Adrenal gland (tissue), 12 donors: Measurements from ENCODE around the gene CDK8. TPM values are rescaled to one million over a fixed set of nuclear protein-coding genes. Genes with fewer than 3 reads are reported as not detected.

Experiments used
- DNase-seq, 7 donors: peaks; one replicate each; pipeline ENCODE4 v3.0.0-alpha.2; 2019 to 2020
- H3K27ac ChIP-seq, 5 donors: fragments of 200-600 bp; sonication (generic) in 4 of 5; 1 replicate in 3 of 5; 2 replicates in 2 of 5; pipeline versions ENCODE4 v1.5.1 to v1.8.0; 2016 to 2020; ENCODE audit warnings: mild to moderate bottlenecking in 1 of 5
- H3K27me3 ChIP-seq: fragments of 200-600 bp; 2 replicates; pipeline ENCODE4 v1.8.0; 2021
- H3K36me3 ChIP-seq, 2 donors: fragments of 200-600 bp; replicated peaks in 1 of 2; 1 replicate in 1 of 2; 2 replicates in 1 of 2; pipeline versions ENCODE4 v1.5.1 to v1.8.0; 2018 to 2022
- H3K4me1 ChIP-seq, 2 donors: fragments of 200-600 bp; replicated peaks in 1 of 2; 1 replicate in 1 of 2; 2 replicates in 1 of 2; pipeline versions ENCODE4 v1.5.1 to v1.8.0; 2018 to 2021
- H3K4me3 ChIP-seq, 4 donors: fragments of 200-600 bp; sonication (generic) in 3 of 4; one replicate each; pipeline ENCODE4 v1.5.1; 2016 to 2018
- H3K9me3 ChIP-seq, 3 donors: fragments of 200-600 bp; sonication (generic) in 1 of 3; replicated peaks in 1 of 3; 1 replicate in 2 of 3; 2 replicates in 1 of 3; pipeline versions ENCODE4 v1.5.1 to v1.8.0; 2016 to 2021
- CTCF ChIP-seq, 6 experiments: fragments of 450-650 bp in 4 of 6; fragments of 200-600 bp in 2 of 6; sonication (generic) in 1 of 6; IDR thresholded peaks; 1 replicate in 5 of 6; 2 replicates in 1 of 6; pipeline versions ENCODE4 v1.5.1 to v1.8.0; 2016 to 2021; ENCODE audit warnings: antibody characterized with exemption in 6 of 6, mild to moderate bottlenecking in 2 of 6, moderate library complexity in 1 of 6
- POLR2A ChIP-seq, 2 donors: fragments of 450-650 bp; IDR thresholded peaks; one replicate each; pipeline ENCODE4 v1.6.1; 2017; ENCODE audit warnings: antibody characterized with exemption in 2 of 2, mild to moderate bottlenecking in 2 of 2, moderate library complexity in 1 of 2
- WGBS, 4 donors: extraction: QIAGEN DNeasy Blood & Tissue Kit in 2 of 4; methylation state at CpG; one replicate each; pipeline versions ENCODE4 v1.1.5 to v1.1.7; 2013 to 2017; 5-methylcytosine and 5-hydroxymethylcytosine counted together
- intact Hi-C, 2 donors: fragments of 100-400 bp; cut with DNase I; formaldehyde crosslinking; loops; one replicate each; pipeline versions ENCODE4 v1.14.1 to v1.15.0; 2022 to 2023
- polyA plus RNA-seq, 3 donors: library from polyadenylated mRNA; stranded (reverse); fragments of 200-250 nt in 2 of 3; fragments of 350-450 nt in 1 of 3; fragmentation: Illumina TruSeq in 1 of 3; extraction: RNeasy Lipid Tissue Mini Kit (QIAGEN cat#74804) in 1 of 3; gene quantifications; one replicate each; pipeline ENCODE4 v1.2.3, GENCODE V29; 2013 to 2014
- total RNA-seq, 9 donors: library from RNA; depleted of rRNA in 4 of 9; stranded (reverse); fragments of >200 nt in 4 of 9; fragments of 120-200 nt in 1 of 9; fragmentation: NEBNext Ultra II Directional in 1 of 9; extraction: Animal tissue kit (Norgen Biotek cat#: 25700) in 1 of 9; gene quantifications; one replicate each; pipeline versions ENCODE4 v1.1.0 to v1.2.4, GENCODE V29; 2013 to 2023
- donor health status: healthy with polysubstance abuse.
- donor health status: Bipolar disorder and iron deficiency.
- donor health status: DM: yes; HTN: yes; CAD: no.
- donor health status: DM: no; HTN: no; CAD: no.
- donor health status: DM: no; HTN: no; CAD: no.
- donor health status: DM: yes; HTN: yes; CAD: no.

CDK8 gene
- total and polyA plus RNA-seq, 12 donors = 7.7 to 65.4 (median 11.3) TPM

GRCh38 chr13:26344980-26345379 lies 91.1 kb downstream of the CDK8 start:
- Histone ChIP-seq H3K36me3 (no peaks in the 10 kb centered on the region), H3K27ac (no peak overlapping the region), H3K27me3 (no peaks in the 10 kb centered on the region), H3K9me3 (peaks cover 0 to 3% (median 0%) of the 10 kb centered on the region in 3 donors), H3K4me3 (no peak overlapping the region), H3K4me1 (no peaks in the 10 kb centered on the region)
- intact Hi-C loops = no loop called here
- DNase-seq = no peak
- 94 to 96% (median 95%) methylated on average over 4 of the region's 4 CpGs for WGBS, 4 donors
- TF ChIP-seq CTCF (IDR thresholded peaks at IDR 0.05) (no peak), POLR2A (IDR thresholded peaks at IDR 0.05) (no peak)

DNA sequence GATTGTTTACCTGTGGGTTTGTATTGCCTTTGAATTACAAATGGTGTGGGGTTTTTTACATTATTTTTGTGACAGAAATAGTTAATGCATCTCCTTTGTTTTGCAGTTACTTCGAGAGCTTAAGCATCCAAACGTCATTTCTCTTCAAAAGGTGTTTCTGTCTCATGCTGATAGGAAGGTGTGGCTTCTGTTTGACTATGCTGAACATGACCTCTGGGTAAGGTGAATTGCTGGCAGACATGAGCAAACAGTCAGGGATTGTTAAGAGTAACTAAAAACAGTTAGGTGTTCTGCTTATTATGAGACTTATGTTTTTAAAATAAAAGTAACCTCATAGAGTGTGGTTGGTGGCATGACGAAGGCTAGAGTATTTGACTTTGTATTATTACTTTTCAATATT lies 95.0 kb downstream of the CDK8 start:
- Histone ChIP-seq H3K4me1 (no peaks in the 10 kb centered on the region), H3K9me3 (no peaks in the 10 kb centered on the region), H3K36me3 (no peaks in the 10 kb centered on the region), H3K4me3 (no peak overlapping the region), H3K27ac (no peak overlapping the region), H3K27me3 (no peaks in the 10 kb centered on the region)
- no peak for TF ChIP-seq CTCF (IDR thresholded peaks at IDR 0.05)
- TF ChIP-seq POLR2A (IDR thresholded peaks at IDR 0.05) = no peak
- WGBS, 4 donors = 84 to 91% (median 86%) methylated on average over 3 of the region's 3 CpGs
- no peak for DNase-seq
- intact Hi-C loops = no loop called here

- H3K27ac ChIP-seq = no peak overlapping the region
- H3K4me3 ChIP-seq = no peak overlapping the region
- no peaks in the 10 kb centered on the region for H3K4me1 ChIP-seq
- H3K27me3 ChIP-seq = no peaks in the 10 kb centered on the region
- TF ChIP-seq POLR2A (IDR thresholded peaks at IDR 0.05) = no peak
- no peak for TF ChIP-seq CTCF (IDR thresholded peaks at IDR 0.05)
- DNase-seq = no peak
- 94 to 100% (median 98%) methylated on average over 2 of the region's 2 CpGs for WGBS, 4 donors
- H3K36me3 ChIP-seq = no peaks in the 10 kb centered on the region
- H3K9me3 ChIP-seq = no peaks in the 10 kb centered on the region
- intact Hi-C loops = no loop called here
Observed at GRCh38 chr13:26362261-26362660, 108.3 kb downstream of the CDK8 start.

DNA sequence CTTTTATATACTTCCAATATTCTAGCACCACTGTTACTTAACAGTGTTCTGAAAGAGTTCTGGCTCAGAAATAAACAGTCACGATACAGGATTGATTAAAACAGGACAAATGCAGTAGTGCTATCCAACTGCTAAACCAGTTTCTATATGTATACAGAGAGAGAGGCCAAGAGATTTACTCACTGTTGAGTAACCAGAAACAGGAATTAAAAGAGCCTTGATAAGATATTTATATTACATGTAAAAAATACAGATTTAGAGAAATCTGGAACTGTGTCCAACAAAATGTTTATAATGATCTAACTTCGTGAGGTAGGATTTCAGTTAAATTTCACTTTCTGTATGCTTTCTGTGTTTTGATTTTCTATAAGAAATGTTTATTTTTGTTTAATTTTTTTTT lies 116.6 kb downstream of the CDK8 start:
- Histone ChIP-seq H3K27ac (no peak overlapping the region), H3K4me1 (no peaks in the 10 kb centered on the region), H3K4me3 (no peak overlapping the region), H3K36me3 (no peaks in the 10 kb centered on the region), H3K9me3 (no peaks in the 10 kb centered on the region), H3K27me3 (no peaks in the 10 kb centered on the region)
- WGBS, 4 donors = 80 to 90% (median 84%) methylated on average over 2 of the region's 2 CpGs
- no peak for DNase-seq
- intact Hi-C loops = no loop called here
- no peak for TF ChIP-seq POLR2A (IDR thresholded peaks at IDR 0.05)
- TF ChIP-seq CTCF (IDR thresholded peaks at IDR 0.05) = no peak
